Effector memory CD4-positive, alpha-beta T cell (primary cell): ENCODE data around the gene PDGFD.

Source experiments
- DNase-seq, 3 donors: peaks; one replicate each; pipeline ENCODE4 v3.0.0-alpha.2; 2020
- H3K27ac ChIP-seq: 2 replicates; pipeline ENCODE4 v1.7.0; 2013; ENCODE audit warnings: mild to moderate bottlenecking, low read length, moderate library complexity; ENCODE audit not compliant: insufficient read depth, poor library complexity, severe bottlenecking
- H3K27me3 ChIP-seq: replicated peaks from 2 replicates; pipeline ENCODE4 v1.7.0; 2013; ENCODE audit warnings: mild to moderate bottlenecking, low read length; ENCODE audit not compliant: insufficient read depth, control insufficient read depth, poor library complexity, severe bottlenecking
- H3K36me3 ChIP-seq: 2 replicates; pipeline ENCODE4 v1.7.0; 2013; ENCODE audit warnings: mild to moderate bottlenecking, low read length, moderate library complexity; ENCODE audit not compliant: control insufficient read depth, insufficient read depth
- H3K4me1 ChIP-seq: 2 replicates; pipeline ENCODE4 v1.7.0; 2013; ENCODE audit warnings: low read length, mild to moderate bottlenecking; ENCODE audit not compliant: control insufficient read depth, insufficient read depth, poor library complexity, severe bottlenecking
- H3K4me3 ChIP-seq: 2 replicates; pipeline ENCODE4 v1.7.0; 2013; ENCODE audit warnings: low read length, low read depth, mild to moderate bottlenecking; ENCODE audit not compliant: insufficient read depth, poor library complexity, severe bottlenecking
- H3K9me3 ChIP-seq: 2 replicates; pipeline ENCODE4 v1.7.0; 2013; ENCODE audit warnings: mild to moderate bottlenecking, low read length, moderate library complexity; ENCODE audit not compliant: control insufficient read depth

The PDGFD gene

GRCh38 chr11:103968685-103969084 is 195.3 kb downstream of the PDGFD start:
- no peaks in the 10 kb centered on the region for H3K36me3 ChIP-seq
- no peaks in the 10 kb centered on the region for H3K4me1 ChIP-seq
- H3K27me3 ChIP-seq = no peaks in the 10 kb centered on the region
- no peak overlapping the region for H3K27ac ChIP-seq
- DNase-seq = no peak
- H3K9me3 ChIP-seq = no peaks in the 10 kb centered on the region
- no peak overlapping the region for H3K4me3 ChIP-seq

GRCh38 chr11:103967985-103968384 is 196.0 kb downstream of the PDGFD start:
- no peaks in the 10 kb centered on the region for H3K9me3 ChIP-seq
- no peaks in the 10 kb centered on the region for H3K4me1 ChIP-seq
- H3K4me3 ChIP-seq = no peak overlapping the region
- no peaks in the 10 kb centered on the region for H3K27me3 ChIP-seq
- H3K27ac ChIP-seq = no peak overlapping the region
- H3K36me3 ChIP-seq = no peaks in the 10 kb centered on the region
- DNase-seq = no peak

GRCh38 chr11:103964390-103964789 is 199.6 kb downstream of the PDGFD start:
- Histone ChIP-seq H3K4me3 (no peak overlapping the region), H3K27ac (no peak overlapping the region), H3K9me3 (no peaks in the 10 kb centered on the region), H3K36me3 (no peaks in the 10 kb centered on the region), H3K4me1 (no peaks in the 10 kb centered on the region), H3K27me3 (no peaks in the 10 kb centered on the region)
- no peak for DNase-seq

GRCh38 chr11:103963648-103964047 is 200.3 kb downstream of the PDGFD start:
- Histone ChIP-seq H3K27me3 (no peaks in the 10 kb centered on the region), H3K27ac (no peak overlapping the region), H3K4me1 (no peaks in the 10 kb centered on the region), H3K36me3 (no peaks in the 10 kb centered on the region), H3K9me3 (no peaks in the 10 kb centered on the region), H3K4me3 (no peak overlapping the region)
- no peak for DNase-seq

- H3K4me3 ChIP-seq = no peak overlapping the region
- no peaks in the 10 kb centered on the region for H3K36me3 ChIP-seq
- H3K27ac ChIP-seq = no peak overlapping the region
- DNase-seq = no peak
- H3K27me3 ChIP-seq = no peaks in the 10 kb centered on the region
- H3K4me1 ChIP-seq = no peaks in the 10 kb centered on the region
- H3K9me3 ChIP-seq = no peaks in the 10 kb centered on the region
These were observed 202.9 kb downstream of the PDGFD start for GRCh38 chr11:103961010-103961409.

- Histone ChIP-seq H3K9me3 (no peaks in the 10 kb centered on the region), H3K4me3 (no peak overlapping the region), H3K27me3 (no peaks in the 10 kb centered on the region), H3K36me3 (no peaks in the 10 kb centered on the region), H3K4me1 (no peaks in the 10 kb centered on the region), H3K27ac (no peak overlapping the region)
- DNase-seq = no peak
These were observed 203.8 kb downstream of the PDGFD start for GRCh38 chr11:103960108-103960507.

- Histone ChIP-seq H3K4me3 (no peak overlapping the region), H3K9me3 (no peaks in the 10 kb centered on the region), H3K27ac (no peak overlapping the region), H3K36me3 (no peaks in the 10 kb centered on the region), H3K4me1 (no peaks in the 10 kb centered on the region), H3K27me3 (no peaks in the 10 kb centered on the region)
- no peak for DNase-seq
These were observed 204.5 kb downstream of the PDGFD start for GRCh38 chr11:103959279-103959942.

GRCh38 chr11:103958475-103959215 is 205.3 kb downstream of the PDGFD start:
- Histone ChIP-seq H3K9me3 (no peaks in the 10 kb centered on the region), H3K36me3 (no peaks in the 10 kb centered on the region)
- no peak for DNase-seq

GRCh38 chr11:103953797-103954486 is 210.0 kb downstream of the PDGFD start:
- no peaks in the 10 kb centered on the region for H3K27me3 ChIP-seq
- H3K36me3 ChIP-seq = no peaks in the 10 kb centered on the region
- no peak overlapping the region for H3K4me3 ChIP-seq
- H3K4me1 ChIP-seq = no peaks in the 10 kb centered on the region
- H3K9me3 ChIP-seq = no peaks in the 10 kb centered on the region
- DNase-seq = no peak
- H3K27ac ChIP-seq = no peak overlapping the region

More at GRCh38 chr11:103958475-103959215, 205.3 kb downstream of the PDGFD start:
- Histone ChIP-seq H3K4me1 (no peaks in the 10 kb centered on the region), H3K27me3 (no peaks in the 10 kb centered on the region), H3K4me3 (no peak overlapping the region), H3K27ac (no peak overlapping the region)

- Histone ChIP-seq H3K4me3 (no peak overlapping the region), H3K27ac (no peak overlapping the region), H3K9me3 (no peaks in the 10 kb centered on the region), H3K36me3 (no peaks in the 10 kb centered on the region), H3K4me1 (no peaks in the 10 kb centered on the region), H3K27me3 (no peaks in the 10 kb centered on the region)
- DNase-seq = no peak
These were observed 214.2 kb downstream of the PDGFD start for GRCh38 chr11:103949781-103950180.
